DOHH2 (cell line): ENCODE data around the gene KNG1.

ENCODE experiments used
- H3F3A ChIP-seq: fragments of 200-600 bp; sonication (generic), shearing (Covaris generic); 2 replicates; pipeline ENCODE4 v1.6.0; 2016; ENCODE audit warnings: antibody characterized with exemption, mild to moderate bottlenecking; ENCODE audit not compliant: control insufficient read depth, insufficient read depth
- H3K27ac ChIP-seq: fragments of 200-600 bp; sonication (generic); 2 replicates; pipeline ENCODE4 v1.5.1; 2014; ENCODE audit warnings: low read depth, mild to moderate bottlenecking, low read length, moderate library complexity
- H3K27me3 ChIP-seq: fragments of 200-600 bp; sonication (generic); 2 replicates; pipeline ENCODE4 v1.6.1; 2014; ENCODE audit warnings: mild to moderate bottlenecking, low read length, mixed read lengths; ENCODE audit not compliant: control insufficient read depth
- H3K36me3 ChIP-seq: fragments of 200-600 bp; sonication (generic); 2 replicates; pipeline ENCODE4 v1.6.1; 2014; ENCODE audit warnings: mild to moderate bottlenecking, low read length, moderate library complexity, mixed read lengths; ENCODE audit not compliant: control insufficient read depth
- H3K4me1 ChIP-seq: fragments of 200-600 bp; sonication (generic); 2 replicates; pipeline ENCODE4 v1.6.1; 2014; ENCODE audit warnings: mild to moderate bottlenecking, low read length, mixed read lengths; ENCODE audit not compliant: control insufficient read depth
- H3K4me2 ChIP-seq: fragments of 200-600 bp; sonication (generic); 2 replicates; pipeline ENCODE4 v1.6.0; 2014; ENCODE audit warnings: mild to moderate bottlenecking, low read length, moderate library complexity
- H3K4me3 ChIP-seq: fragments of 200-600 bp; sonication (generic); 2 replicates; pipeline ENCODE4 v1.5.1; 2014; ENCODE audit warnings: mild to moderate bottlenecking, low read length, mixed read lengths
- H3K79me2 ChIP-seq: fragments of 200-600 bp; sonication (generic); 2 replicates; pipeline ENCODE4 v1.6.1; 2014; ENCODE audit warnings: mild to moderate bottlenecking, low read length, mixed read lengths; ENCODE audit not compliant: control insufficient read depth
- H3K9me2 ChIP-seq: fragments of 200-600 bp; sonication (generic); replicated peaks from 2 replicates; pipeline ENCODE4 v1.6.1; 2014; ENCODE audit warnings: mild to moderate bottlenecking, low read length, mixed read lengths; ENCODE audit not compliant: control insufficient read depth
- H3K9me3 ChIP-seq: fragments of 200-600 bp; sonication (generic); 2 replicates; pipeline ENCODE4 v1.6.1; 2014; ENCODE audit warnings: antibody characterized with exemption, low read length, mixed read lengths; ENCODE audit not compliant: control insufficient read depth, insufficient read depth
- H4K20me1 ChIP-seq: fragments of 200-600 bp; sonication (generic); 2 replicates; pipeline ENCODE4 v1.6.0; 2014; ENCODE audit warnings: low read depth, mild to moderate bottlenecking, antibody characterized with exemption, low read length, moderate library complexity; ENCODE audit not compliant: control insufficient read depth, insufficient read depth
- CTCF ChIP-seq: fragments of 200-600 bp; sonication (generic); IDR thresholded peaks from one replicate; pipeline ENCODE4 v1.5.1; 2014; ENCODE audit warnings: antibody characterized with exemption, mild to moderate bottlenecking, low read depth, low read length; ENCODE audit not compliant: poor library complexity, severe bottlenecking
- EZH2phosphoT487 ChIP-seq: fragments of 200-600 bp; sonication (generic); IDR thresholded peaks from 2 replicates; pipeline ENCODE4 v1.6.1; 2017; ENCODE audit warnings: borderline replicate concordance, mild to moderate bottlenecking, antibody characterized with exemption, low read length, moderate library complexity, mixed read lengths

KNG1 gene

GRCh38 chr3:186694288-186695032 lies 22.7 kb upstream of the KNG1 start:
- Histone ChIP-seq H3F3A (no peaks in the 10 kb centered on the region), H3K4me2 (no peak overlapping the region), H3K36me3 (no peaks in the 10 kb centered on the region), H4K20me1 (no peaks in the 10 kb centered on the region), H3K9me3 (no peaks in the 10 kb centered on the region), H3K27ac (no peak overlapping the region), H3K4me3 (no peak overlapping the region), H3K4me1 (no peaks in the 10 kb centered on the region), H3K79me2 (no peaks in the 10 kb centered on the region), H3K9me2 (no peaks in the 10 kb centered on the region), H3K27me3 (peaks cover 12% of the 10 kb centered on the region; the same call in 1 of the 2 replicates)
- TF ChIP-seq CTCF: no peak
- no peak for TF ChIP-seq EZH2phosphoT487

- no peaks in the 10 kb centered on the region for H3K9me3 ChIP-seq
- no peak overlapping the region for H3K27ac ChIP-seq
- no peaks in the 10 kb centered on the region for H3K4me1 ChIP-seq
- no peaks in the 10 kb centered on the region for H3K79me2 ChIP-seq
- H3K27me3 ChIP-seq: peaks cover 7% of the 10 kb centered on the region; the same call in 1 of the 2 replicates
- no peaks in the 10 kb centered on the region for H3K36me3 ChIP-seq
- H3F3A ChIP-seq: no peaks in the 10 kb centered on the region
- no peak for TF ChIP-seq EZH2phosphoT487
- TF ChIP-seq CTCF: no peak
- H3K9me2 ChIP-seq: no peaks in the 10 kb centered on the region
- H3K4me2 ChIP-seq: no peak overlapping the region
- H3K4me3 ChIP-seq: no peak overlapping the region
- H4K20me1 ChIP-seq: no peaks in the 10 kb centered on the region
Measured at GRCh38 chr3:186696522-186696921, 20.6 kb upstream of the KNG1 start.

GRCh38 chr3:186697510-186697909 lies 19.6 kb upstream of the KNG1 start:
- Histone ChIP-seq H3K36me3 (no peaks in the 10 kb centered on the region), H3K4me2 (no peak overlapping the region), H3K9me3 (no peaks in the 10 kb centered on the region), H3K27me3 (no peaks in the 10 kb centered on the region), H3K4me3 (no peak overlapping the region), H3K9me2 (no peaks in the 10 kb centered on the region), H3K27ac (no peak overlapping the region), H3F3A (no peaks in the 10 kb centered on the region), H3K4me1 (no peaks in the 10 kb centered on the region), H4K20me1 (no peaks in the 10 kb centered on the region), H3K79me2 (no peaks in the 10 kb centered on the region)
- TF ChIP-seq CTCF: no peak
- no peak for TF ChIP-seq EZH2phosphoT487
